ENCODE results near the gene CCNJ. TPM values are rescaled to one million over a fixed set of nuclear protein-coding genes. Genes with fewer than 3 reads are reported as not detected.

Gene CCNJ
- total RNA-seq, 2 experiments from 2014 or later: 6.9 to 8.0 TPM

DNA sequence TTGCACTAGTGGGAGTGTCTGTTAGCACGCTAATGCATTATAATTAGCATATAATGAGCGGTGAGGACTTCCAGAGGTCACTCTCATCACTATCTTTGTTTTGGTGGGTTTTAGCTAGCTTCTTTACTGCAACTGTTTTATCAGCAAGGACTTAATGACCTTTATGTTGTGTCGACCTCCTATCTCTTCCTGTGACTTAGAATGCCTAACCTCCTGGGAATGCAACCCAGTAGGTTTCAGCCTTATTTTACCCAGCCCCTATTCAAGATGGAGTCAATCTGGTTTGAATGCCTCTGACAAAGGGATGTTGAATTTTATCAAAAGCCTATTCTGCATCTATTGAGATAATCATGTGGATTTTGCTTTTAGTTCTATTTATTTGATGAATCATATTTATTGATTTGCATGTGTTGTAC is 64.2 kb downstream of the CCNJ start:
- peaks cover 80% of the 10 kb centered on the region for H3K27me3 Mint-ChIP-seq
- ChIA-PET POLR2A (interaction anchor here (1.5 kb wide), 1 partner anchor 17 kb away, joined by 4 read pairs; no protein-coding TSS in a partner anchor), CTCF (no interaction called here)
- H3K9me3 Mint-ChIP-seq: peaks cover 8% of the 10 kb centered on the region
- H3K36me3 ChIP-seq (ENCODE audit: insufficient read depth, low read length): no peaks in the 10 kb centered on the region
- H3K27ac ChIP-seq (ENCODE audit: low read depth in 1 of 2, low read length in 2 of 2): no peak overlapping the region
- TF ChIP-seq CTCF (IDR thresholded peaks at IDR 0.05): no peak
- H3K27ac Mint-ChIP-seq: no peak overlapping the region
- H3K4me1 Mint-ChIP-seq (ENCODE audit: low read depth): no peaks in the 10 kb centered on the region
- H3K27me3 ChIP-seq (ENCODE audit: control insufficient read depth in 1 of 2, insufficient read depth in 2 of 2, low read length in 2 of 2): peaks cover 16 to 78% of the 10 kb centered on the region in 2 experiments
- no peaks in the 10 kb centered on the region for H3K4me1 ChIP-seq (ENCODE audit: insufficient read depth, low read length)
- DNase-seq (no peak), ATAC-seq (ENCODE audit: poor library complexity) (no peak)
- no peak overlapping the region for H3K4me3 ChIP-seq (ENCODE audit: low read length)
- H3K4me3 Mint-ChIP-seq: no peak overlapping the region
- H3K36me3 Mint-ChIP-seq (ENCODE audit: low read depth): no peaks in the 10 kb centered on the region
- intact Hi-C loops (cut with DNase I, micrococcal nuclease): no loop called here
- H3K9me3 ChIP-seq (ENCODE audit: control insufficient read depth in 1 of 2, insufficient read depth in 1 of 2, low read length in 2 of 2): peaks cover 0 to 6% of the 10 kb centered on the region in 2 experiments

Small RNA genes lying within 50 kb of the gene (microRNA-seq; reads per million reads assigned to microRNA genes)
- gene MIR3157 (ENCODE audit: borderline microRNAs expressed, borderline replicate concordance): 33.2 reads per million, percentile 55 among the genes with 10 or more reads in this experiment

Other genes starting within 250 kb of the CCNJ start
- not detected for gene CC2D2B, start 135.6 kb upstream of the CCNJ start, total RNA-seq
- 1 to 10 TPM; 7.4 to 7.9 TPM for gene ZNF518A, start 86.7 kb downstream of the CCNJ start, total RNA-seq
- gene BLNK, start 228.0 kb downstream of the CCNJ start, total RNA-seq: not detected

Measured in CD4-positive, alpha-beta T cell (primary cell).